Neural cell (in vitro differentiated cells): ENCODE data around the gene ELF1. TPM values are rescaled to one million over a fixed set of nuclear protein-coding genes. Genes with fewer than 3 reads are reported as not detected.

Source experiments
- H2AFZ ChIP-seq: fragments of 200-600, 300-800 bp; sonication (generic), shearing (Covaris generic); 2 replicates; pipeline ENCODE4 v1.6.0; 2014; ENCODE audit warnings: low read depth, mild to moderate bottlenecking, antibody characterized with exemption, low read length, moderate library complexity
- H3F3A ChIP-seq: fragments of 200-600 bp; shearing (Covaris generic); 2 replicates; pipeline ENCODE4 v1.6.1; 2016; ENCODE audit warnings: mild to moderate bottlenecking, moderate library complexity, mixed read lengths, antibody characterized with exemption, low read length; ENCODE audit not compliant: insufficient read depth, poor library complexity, severe bottlenecking
- H3K27ac ChIP-seq: fragments of 200-600, 300-800 bp; sonication (generic), shearing (Covaris generic); 2 replicates; pipeline ENCODE4 v1.5.1; 2014; ENCODE audit warnings: mild to moderate bottlenecking, low read length, moderate library complexity
- H3K27me3 ChIP-seq: fragments of 300-800, 200-600 bp; sonication (generic), shearing (Covaris generic); 2 replicates; pipeline ENCODE4 v1.6.0; 2014; ENCODE audit warnings: mild to moderate bottlenecking, low read depth, low read length, moderate library complexity; ENCODE audit not compliant: insufficient read depth
- H3K36me3 ChIP-seq: fragments of 300-800, 200-600 bp; sonication (generic), shearing (Covaris generic); 2 replicates; pipeline ENCODE4 v1.5.1; 2014; ENCODE audit warnings: mild to moderate bottlenecking, antibody characterized with exemption, low read length, moderate library complexity; ENCODE audit not compliant: insufficient read depth
- H3K4me2 ChIP-seq: fragments of 300-800, 200-600 bp; sonication (generic), shearing (Covaris generic); 2 replicates; pipeline ENCODE4 v1.6.0; 2014; ENCODE audit warnings: mild to moderate bottlenecking, low read length
- H3K4me3 ChIP-seq: fragments of 300-800, 200-600 bp; sonication (generic), shearing (Covaris generic); 2 replicates; pipeline ENCODE4 v1.5.1; 2014; ENCODE audit warnings: mild to moderate bottlenecking, low read length, moderate library complexity
- H3K79me2 ChIP-seq: fragments of 200-600 bp; shearing (Covaris generic); replicated peaks from 2 replicates; pipeline ENCODE4 v1.6.0; 2014; ENCODE audit warnings: mild to moderate bottlenecking, low read length, moderate library complexity; ENCODE audit not compliant: insufficient read depth
- H3K9ac ChIP-seq: fragments of 300-800, 200-600 bp; sonication (generic), shearing (Covaris generic); 2 replicates; pipeline ENCODE4 v1.6.1; 2016; ENCODE audit warnings: mild to moderate bottlenecking, low read length, mixed read lengths
- H3K9me2 ChIP-seq: fragments of 200-600 bp; shearing (Covaris generic); 2 replicates; pipeline ENCODE4 v1.6.1; 2016; ENCODE audit warnings: mild to moderate bottlenecking, low read length, mixed read lengths; ENCODE audit not compliant: insufficient read depth
- H3K9me3 ChIP-seq: fragments of 200-600, 300-800 bp; sonication (generic), shearing (Covaris generic); 2 replicates; pipeline ENCODE4 v1.6.1; 2016; ENCODE audit warnings: mild to moderate bottlenecking, mixed run types, low read length, moderate library complexity, mixed read lengths
- H4K20me1 ChIP-seq: fragments of 200-600 bp; shearing (Covaris generic); 2 replicates; pipeline ENCODE4 v1.6.1; 2016; ENCODE audit warnings: mild to moderate bottlenecking, mixed run types; ENCODE audit not compliant: insufficient read depth
- EP300 ChIP-seq: fragments of 450-650 bp; conservative IDR thresholded peaks from 2 replicates; pipeline ENCODE4 v1.6.1; 2014; ENCODE audit warnings: antibody characterized with exemption, mild to moderate bottlenecking, moderate library complexity; ENCODE audit not compliant: poor library complexity, severe bottlenecking
- EZH2 ChIP-seq: fragments of 200-600, 300-800 bp; shearing (Covaris generic), sonication (generic); IDR thresholded peaks from 2 replicates; pipeline ENCODE4 v1.6.1; 2014; ENCODE audit warnings: antibody characterized with exemption, low read length, borderline replicate concordance, mild to moderate bottlenecking; ENCODE audit not compliant: insufficient read depth, poor library complexity, severe bottlenecking
- MXI1 ChIP-seq: fragments of 450-650 bp; conservative IDR thresholded peaks from 2 replicates; pipeline ENCODE4 v1.6.1; 2014; ENCODE audit warnings: antibody characterized with exemption, mild to moderate bottlenecking; ENCODE audit not compliant: poor library complexity, severe bottlenecking
- POLR2AphosphoS5 ChIP-seq: IDR thresholded peaks from 2 replicates; pipeline ENCODE4 v1.6.1; 2012
- RAD21 ChIP-seq: fragments of 450-650 bp; conservative IDR thresholded peaks from 2 replicates; pipeline ENCODE4 v1.6.1; 2014; ENCODE audit warnings: antibody characterized with exemption, mild to moderate bottlenecking, moderate library complexity
- SMC3 ChIP-seq: fragments of 450-650 bp; conservative IDR thresholded peaks from 2 replicates; pipeline ENCODE4 v1.6.1; 2014; ENCODE audit warnings: antibody characterized with exemption, mild to moderate bottlenecking, moderate library complexity; ENCODE audit not compliant: poor library complexity
- TAF1 ChIP-seq: IDR thresholded peaks from 2 replicates; pipeline ENCODE4 v1.6.1; 2012; ENCODE audit warnings: low read depth
- polyA plus RNA-seq: library from polyadenylated mRNA; depleted of rRNA; stranded (reverse); fragments of >200 nt; gene quantifications from 2 replicates; pipeline ENCODE4 v1.2.3, GENCODE V29; 2014
- TF ChIP-seq, protein P1 (sequence below): fragments of 450-650 bp; IDR thresholded peaks from 2 replicates; pipeline ENCODE4 v1.5.1; 2014; ENCODE audit warnings: antibody characterized with exemption, mild to moderate bottlenecking, moderate library complexity; ENCODE audit not compliant: poor library complexity, severe bottlenecking
- TF ChIP-seq, protein P2 (sequence below): IDR thresholded peaks from 2 replicates; pipeline ENCODE4 v1.6.1; 2012; ENCODE audit warnings: borderline replicate concordance

Gene ELF1
- polyA plus RNA-seq, 1 donor from 2014 or later = 2.0 TPM

DNA sequence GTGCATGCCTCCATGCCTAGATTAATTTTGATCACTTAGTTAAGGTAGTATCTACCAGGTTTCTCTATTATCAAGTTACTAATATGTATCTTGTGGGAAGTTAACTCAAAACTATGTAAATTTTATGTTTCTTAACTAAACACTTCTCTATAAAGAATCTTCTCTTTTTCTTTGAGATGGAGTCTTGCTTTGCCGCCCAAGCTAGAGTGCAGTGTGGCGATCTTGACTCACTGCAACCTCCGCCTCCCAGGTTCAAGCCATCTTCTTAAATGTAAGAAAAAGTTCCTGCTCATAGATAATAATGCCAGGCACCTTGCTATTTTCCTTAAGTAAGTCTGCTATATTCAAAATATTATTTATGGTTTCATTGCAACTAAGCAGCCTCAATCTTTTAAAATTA lies 58.4 kb downstream of the ELF1 start:
- no peaks in the 10 kb centered on the region for H3K9me2 ChIP-seq
- no peaks in the 10 kb centered on the region for H3K79me2 ChIP-seq
- H3K27ac ChIP-seq = no peak overlapping the region
- no peak overlapping the region for H3K4me2 ChIP-seq
- H3K4me3 ChIP-seq = no peak overlapping the region
- H3K9me3 ChIP-seq = no peaks in the 10 kb centered on the region
- H3K36me3 ChIP-seq = no peaks in the 10 kb centered on the region
- no peaks in the 10 kb centered on the region for H3F3A ChIP-seq
- H4K20me1 ChIP-seq = no peaks in the 10 kb centered on the region
- no peak overlapping the region for H3K9ac ChIP-seq
- H2AFZ ChIP-seq = no peak overlapping the region
- TF ChIP-seq EP300 = no peak
- TF ChIP-seq EZH2 = no peak
- no peak for TF ChIP-seq MXI1
- TF ChIP-seq SMC3 = no peak
- TF ChIP-seq, protein P1, sequence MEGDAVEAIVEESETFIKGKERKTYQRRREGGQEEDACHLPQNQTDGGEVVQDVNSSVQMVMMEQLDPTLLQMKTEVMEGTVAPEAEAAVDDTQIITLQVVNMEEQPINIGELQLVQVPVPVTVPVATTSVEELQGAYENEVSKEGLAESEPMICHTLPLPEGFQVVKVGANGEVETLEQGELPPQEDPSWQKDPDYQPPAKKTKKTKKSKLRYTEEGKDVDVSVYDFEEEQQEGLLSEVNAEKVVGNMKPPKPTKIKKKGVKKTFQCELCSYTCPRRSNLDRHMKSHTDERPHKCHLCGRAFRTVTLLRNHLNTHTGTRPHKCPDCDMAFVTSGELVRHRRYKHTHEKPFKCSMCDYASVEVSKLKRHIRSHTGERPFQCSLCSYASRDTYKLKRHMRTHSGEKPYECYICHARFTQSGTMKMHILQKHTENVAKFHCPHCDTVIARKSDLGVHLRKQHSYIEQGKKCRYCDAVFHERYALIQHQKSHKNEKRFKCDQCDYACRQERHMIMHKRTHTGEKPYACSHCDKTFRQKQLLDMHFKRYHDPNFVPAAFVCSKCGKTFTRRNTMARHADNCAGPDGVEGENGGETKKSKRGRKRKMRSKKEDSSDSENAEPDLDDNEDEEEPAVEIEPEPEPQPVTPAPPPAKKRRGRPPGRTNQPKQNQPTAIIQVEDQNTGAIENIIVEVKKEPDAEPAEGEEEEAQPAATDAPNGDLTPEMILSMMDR = no peak
- no peak for TF ChIP-seq POLR2AphosphoS5
- no peak for TF ChIP-seq TAF1
- TF ChIP-seq RAD21 = no peak
- TF ChIP-seq, protein P2, sequence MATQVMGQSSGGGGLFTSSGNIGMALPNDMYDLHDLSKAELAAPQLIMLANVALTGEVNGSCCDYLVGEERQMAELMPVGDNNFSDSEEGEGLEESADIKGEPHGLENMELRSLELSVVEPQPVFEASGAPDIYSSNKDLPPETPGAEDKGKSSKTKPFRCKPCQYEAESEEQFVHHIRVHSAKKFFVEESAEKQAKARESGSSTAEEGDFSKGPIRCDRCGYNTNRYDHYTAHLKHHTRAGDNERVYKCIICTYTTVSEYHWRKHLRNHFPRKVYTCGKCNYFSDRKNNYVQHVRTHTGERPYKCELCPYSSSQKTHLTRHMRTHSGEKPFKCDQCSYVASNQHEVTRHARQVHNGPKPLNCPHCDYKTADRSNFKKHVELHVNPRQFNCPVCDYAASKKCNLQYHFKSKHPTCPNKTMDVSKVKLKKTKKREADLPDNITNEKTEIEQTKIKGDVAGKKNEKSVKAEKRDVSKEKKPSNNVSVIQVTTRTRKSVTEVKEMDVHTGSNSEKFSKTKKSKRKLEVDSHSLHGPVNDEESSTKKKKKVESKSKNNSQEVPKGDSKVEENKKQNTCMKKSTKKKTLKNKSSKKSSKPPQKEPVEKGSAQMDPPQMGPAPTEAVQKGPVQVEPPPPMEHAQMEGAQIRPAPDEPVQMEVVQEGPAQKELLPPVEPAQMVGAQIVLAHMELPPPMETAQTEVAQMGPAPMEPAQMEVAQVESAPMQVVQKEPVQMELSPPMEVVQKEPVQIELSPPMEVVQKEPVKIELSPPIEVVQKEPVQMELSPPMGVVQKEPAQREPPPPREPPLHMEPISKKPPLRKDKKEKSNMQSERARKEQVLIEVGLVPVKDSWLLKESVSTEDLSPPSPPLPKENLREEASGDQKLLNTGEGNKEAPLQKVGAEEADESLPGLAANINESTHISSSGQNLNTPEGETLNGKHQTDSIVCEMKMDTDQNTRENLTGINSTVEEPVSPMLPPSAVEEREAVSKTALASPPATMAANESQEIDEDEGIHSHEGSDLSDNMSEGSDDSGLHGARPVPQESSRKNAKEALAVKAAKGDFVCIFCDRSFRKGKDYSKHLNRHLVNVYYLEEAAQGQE = no peak
- H3K27me3 ChIP-seq = no peaks in the 10 kb centered on the region

DNA sequence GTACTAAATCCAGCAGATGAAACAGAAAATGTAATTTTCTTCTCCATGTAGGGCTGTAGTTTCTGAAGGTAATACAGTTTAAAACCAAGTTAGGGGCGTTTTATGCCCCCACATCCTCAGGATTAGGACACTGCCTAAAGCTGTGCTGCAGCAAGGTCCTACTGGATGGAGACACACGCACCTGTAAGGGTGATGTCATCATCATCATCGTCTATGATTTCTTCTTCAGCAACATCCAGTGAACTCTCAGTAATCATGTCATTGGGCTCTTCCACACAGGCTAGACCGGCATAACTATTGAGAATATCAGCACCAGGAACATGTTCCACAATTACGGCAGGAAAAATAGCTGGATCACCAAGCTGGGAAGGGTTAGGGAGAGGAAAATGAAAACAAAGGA lies 60.5 kb downstream of the ELF1 start:
- Histone ChIP-seq H3K27ac (no peak overlapping the region), H3K9me2 (no peaks in the 10 kb centered on the region), H3K9ac (no peak overlapping the region), H3K27me3 (no peaks in the 10 kb centered on the region), H4K20me1 (no peaks in the 10 kb centered on the region), H3K36me3 (no peaks in the 10 kb centered on the region), H3F3A (no peaks in the 10 kb centered on the region), H3K79me2 (no peaks in the 10 kb centered on the region), H2AFZ (no peak overlapping the region), H3K4me3 (no peak overlapping the region), H3K9me3 (no peaks in the 10 kb centered on the region), H3K4me2 (no peak overlapping the region)
- TF ChIP-seq SMC3 = no peak
- TF ChIP-seq, protein P1 = no peak
- TF ChIP-seq, protein P2 = no peak
